ENCODE results near the gene SCAF1.
"Not testable (repeated sequence)": the region's sequence is repeated elsewhere in the genome, so short reads cannot be mapped to it uniquely, and the experiment has no call there.

Gene SCAF1

GRCh38 chr19:49599378-49600295, 42.4 kb upstream of the SCAF1 start:
- no peak for TF ChIP-seq JUND (IDR thresholded peaks at IDR 0.05; ENCODE audit: low read depth)
- in situ Hi-C loops (cut with HindIII; ENCODE audit: low pct_unique_long_range_greater_than_20kb, low sequenced_read_pairs): no loop called here
- DNase-seq (ENCODE audit: low read depth in 1 of 2, low spot score in 1 of 2): no peak

GRCh38 chr19:49601482-49602038, 40.4 kb upstream of the SCAF1 start:
- in situ Hi-C loops (cut with HindIII; ENCODE audit: low pct_unique_long_range_greater_than_20kb, low sequenced_read_pairs): no loop called here
- TF ChIP-seq JUND (IDR thresholded peaks at IDR 0.05; ENCODE audit: low read depth): no peak
- no peak for DNase-seq (ENCODE audit: low read depth in 1 of 2, low spot score in 1 of 2)

GRCh38 chr19:49602806-49603205, 39.2 kb upstream of the SCAF1 start:
- no peak for TF ChIP-seq JUND (IDR thresholded peaks at IDR 0.05; ENCODE audit: low read depth)
- no peak for DNase-seq (ENCODE audit: low read depth in 1 of 2, low spot score in 1 of 2)
- in situ Hi-C loops (cut with HindIII; ENCODE audit: low pct_unique_long_range_greater_than_20kb, low sequenced_read_pairs): no loop called here

GRCh38 chr19:49605605-49606004, 36.4 kb upstream of the SCAF1 start:
- no peak for TF ChIP-seq JUND (IDR thresholded peaks at IDR 0.05; ENCODE audit: low read depth)
- in situ Hi-C loops (cut with HindIII; ENCODE audit: low pct_unique_long_range_greater_than_20kb, low sequenced_read_pairs): no loop called here
- no peak for DNase-seq (ENCODE audit: low read depth in 1 of 2, low spot score in 1 of 2)

- in situ Hi-C loops (cut with HindIII; ENCODE audit: low pct_unique_long_range_greater_than_20kb, low sequenced_read_pairs): no loop called here
- no peak for DNase-seq (ENCODE audit: low read depth in 1 of 2, low spot score in 1 of 2)
- TF ChIP-seq JUND (IDR thresholded peaks at IDR 0.05; ENCODE audit: low read depth): no peak
These were observed 32.4 kb upstream of the SCAF1 start for GRCh38 chr19:49609499-49610092.

- no peak for TF ChIP-seq JUND (IDR thresholded peaks at IDR 0.05; ENCODE audit: low read depth)
- no peak for DNase-seq (ENCODE audit: low read depth in 1 of 2, low spot score in 1 of 2)
- in situ Hi-C loops (cut with HindIII; ENCODE audit: low pct_unique_long_range_greater_than_20kb, low sequenced_read_pairs): no loop called here
These were observed 28.6 kb upstream of the SCAF1 start for GRCh38 chr19:49613374-49613773.

GRCh38 chr19:49614096-49614833, 27.7 kb upstream of the SCAF1 start:
- no peak for TF ChIP-seq JUND (IDR thresholded peaks at IDR 0.05; ENCODE audit: low read depth)
- DNase-seq (ENCODE audit: low read depth in 1 of 2, low spot score in 1 of 2): no peak
- in situ Hi-C loops (cut with HindIII; ENCODE audit: low pct_unique_long_range_greater_than_20kb, low sequenced_read_pairs): no loop called here

GRCh38 chr19:49615861-49616260, 26.1 kb upstream of the SCAF1 start:
- DNase-seq (ENCODE audit: low read depth in 1 of 2, low spot score in 1 of 2): no peak
- no peak for TF ChIP-seq JUND (IDR thresholded peaks at IDR 0.05; ENCODE audit: low read depth)
- in situ Hi-C loops (cut with HindIII; ENCODE audit: low pct_unique_long_range_greater_than_20kb, low sequenced_read_pairs): no loop called here

- no peak for DNase-seq (ENCODE audit: low read depth in 1 of 2, low spot score in 1 of 2)
- no peak for TF ChIP-seq JUND (IDR thresholded peaks at IDR 0.05; ENCODE audit: low read depth)
- in situ Hi-C loops (cut with HindIII; ENCODE audit: low pct_unique_long_range_greater_than_20kb, low sequenced_read_pairs): no loop called here
These were observed 25.5 kb upstream of the SCAF1 start for GRCh38 chr19:49616532-49616931.

GRCh38 chr19:49616945-49617344, 25.1 kb upstream of the SCAF1 start:
- no peak for DNase-seq (ENCODE audit: low read depth in 1 of 2, low spot score in 1 of 2)
- no peak for TF ChIP-seq JUND (IDR thresholded peaks at IDR 0.05; ENCODE audit: low read depth)
- in situ Hi-C loops (cut with HindIII; ENCODE audit: low pct_unique_long_range_greater_than_20kb, low sequenced_read_pairs): no loop called here

- DNase-seq (ENCODE audit: low read depth in 1 of 2, low spot score in 1 of 2); in situ Hi-C loops (cut with HindIII; ENCODE audit: low pct_unique_long_range_greater_than_20kb, low sequenced_read_pairs): not testable (repeated sequence)
These were observed 24.1 kb upstream of the SCAF1 start for GRCh38 chr19:49617860-49618259.

GRCh38 chr19:49624967-49625910, 16.8 kb upstream of the SCAF1 start:
- no peak for TF ChIP-seq JUND (IDR thresholded peaks at IDR 0.05; ENCODE audit: low read depth)
- no peak for DNase-seq (ENCODE audit: low read depth in 1 of 2, low spot score in 1 of 2)
- in situ Hi-C loops (cut with HindIII; ENCODE audit: low pct_unique_long_range_greater_than_20kb, low sequenced_read_pairs): no loop called here
